T-cell (primary cell): ENCODE measurements around the gene CRYBB1. TPM values are rescaled to one million over a fixed set of nuclear protein-coding genes. Genes with fewer than 3 reads are reported as not detected.

Source experiments
- ATAC-seq, 4 experiments: fragments of 200-7000 bp in 3 of 4; fragments of 150-1000 bp in 1 of 4; cut with Tn5 transposase; replicated peaks in 1 of 4; 1 replicate in 3 of 4; 2 replicates in 1 of 4; pipeline ENCODE4 v1.10.0; 2021; ENCODE audit warnings: moderate library complexity in 3 of 4, mild to moderate bottlenecking in 2 of 4, moderate number of reproducible peaks in 1 of 4
- CTCF ChIA-PET, 2 donors: fragments of 300-600 bp; sonication (Branson Sonifier 250); formaldehyde crosslinking; loops; one replicate each; lab custom pipeline; 2022; ENCODE audit warnings: antibody characterized with exemption in 2 of 2; lab: Charles Lee
- POLR2A ChIA-PET, 2 donors: fragments of 300-600 bp; sonication (Branson Sonifier 250); formaldehyde crosslinking; loops; one replicate each; lab custom pipeline; 2022; ENCODE audit warnings: antibody characterized with exemption in 2 of 2; lab: Charles Lee
- DNase-seq, 35 experiments: peaks; one replicate each; pipeline versions ENCODE4 v3.0.0 to v3.0.0-alpha.2; 2013 to 2023
- H3K27ac ChIP-seq: one replicate; pipeline ENCODE4 v1.5.1; 2013; ENCODE audit warnings: low read length
- H3K27me3 ChIP-seq, 2 experiments: replicated peaks in 1 of 2; 1 replicate in 1 of 2; 2 replicates in 1 of 2; pipeline versions ENCODE4 v1.6.1 to v1.7.0; 2013; ENCODE audit warnings: low read length in 1 of 2, mixed read lengths in 1 of 2; ENCODE audit not compliant: control insufficient read depth in 2 of 2, insufficient read depth in 2 of 2; ENCODE audit errors: extremely low read depth in 1 of 2
- H3K36me3 ChIP-seq, 2 donors: 1 replicate in 1 of 2; 2 replicates in 1 of 2; pipeline versions ENCODE4 v1.6.1 to v1.7.0; 2013; ENCODE audit warnings: low read length in 1 of 2; ENCODE audit not compliant: control insufficient read depth in 2 of 2, insufficient read depth in 1 of 2; ENCODE audit errors: extremely low read depth in 1 of 2
- H3K4me1 ChIP-seq, 2 experiments: 1 replicate in 1 of 2; 2 replicates in 1 of 2; pipeline versions ENCODE4 v1.6.1 to v1.7.0; 2013; ENCODE audit warnings: low read length in 2 of 2, mixed read lengths in 1 of 2; ENCODE audit not compliant: insufficient read depth in 2 of 2, control insufficient read depth in 1 of 2; ENCODE audit errors: extremely low read depth in 1 of 2
- H3K4me3 ChIP-seq, 2 donors: 1 replicate in 1 of 2; 2 replicates in 1 of 2; pipeline versions ENCODE4 v1.5.1 to v1.7.0; 2013; ENCODE audit warnings: mild to moderate bottlenecking in 2 of 2, low read length in 1 of 2, moderate library complexity in 1 of 2; ENCODE audit not compliant: control insufficient read depth in 1 of 2; ENCODE audit errors: extremely low read depth in 1 of 2
- H3K9me3 ChIP-seq: 2 replicates; pipeline ENCODE4 v1.7.0; 2013
- H3K27ac Mint-ChIP-seq, 2 donors: one replicate each; pipeline ENCODE4 v1.8.0; 2020 to 2021; ENCODE audit warnings: mild to moderate bottlenecking in 2 of 2, mixed read lengths in 2 of 2
- H3K27me3 Mint-ChIP-seq, 2 donors: one replicate each; pipeline ENCODE4 v1.8.0; 2021 to 2022; ENCODE audit warnings: mixed read lengths in 2 of 2
- H3K36me3 Mint-ChIP-seq: one replicate; pipeline ENCODE4 v1.8.0; 2021; ENCODE audit warnings: mixed read lengths
- H3K4me1 Mint-ChIP-seq, 3 donors: one replicate each; pipeline ENCODE4 v1.8.0; 2020 to 2022; ENCODE audit warnings: mixed read lengths in 3 of 3, mild to moderate bottlenecking in 1 of 3
- H3K4me3 Mint-ChIP-seq, 3 donors: one replicate each; pipeline ENCODE4 v1.8.0; 2020 to 2022; ENCODE audit warnings: mild to moderate bottlenecking in 3 of 3, mixed read lengths in 3 of 3, moderate library complexity in 3 of 3
- H3K9me3 Mint-ChIP-seq, 3 donors: one replicate each; pipeline ENCODE4 v1.8.0; 2020 to 2022; ENCODE audit warnings: mixed read lengths in 3 of 3
- WGBS: methylation state at CpG from one replicate; pipeline ENCODE4 v1.1.5; 2013; ENCODE audit warnings: missing lambda C conversion rate; ENCODE audit not compliant: insufficient coverage; 5-methylcytosine and 5-hydroxymethylcytosine counted together
- total RNA-seq, 35 experiments: library from RNA in 6 of 35; stranded (reverse) in 6 of 35; fragments of 120-200 nt in 1 of 35; gene quantifications; one replicate each; pipeline versions ENCODE4 v1.2.1 to v1.2.4 and lab custom pipeline; 2013 to 2026

CRYBB1 gene
- total RNA-seq, 5 donors from 2014 or later (not counting 1 experiment from before 2014, with no cell fraction given), result not detected

- POLR2A ChIA-PET, result no interaction called here
- H3K27ac Mint-ChIP-seq, result no peak overlapping the region
- H3K4me3 Mint-ChIP-seq, result no peak overlapping the region
Observed at GRCh38 chr22:26608129-26608528, 9.7 kb downstream of the CRYBB1 start.

DNA sequence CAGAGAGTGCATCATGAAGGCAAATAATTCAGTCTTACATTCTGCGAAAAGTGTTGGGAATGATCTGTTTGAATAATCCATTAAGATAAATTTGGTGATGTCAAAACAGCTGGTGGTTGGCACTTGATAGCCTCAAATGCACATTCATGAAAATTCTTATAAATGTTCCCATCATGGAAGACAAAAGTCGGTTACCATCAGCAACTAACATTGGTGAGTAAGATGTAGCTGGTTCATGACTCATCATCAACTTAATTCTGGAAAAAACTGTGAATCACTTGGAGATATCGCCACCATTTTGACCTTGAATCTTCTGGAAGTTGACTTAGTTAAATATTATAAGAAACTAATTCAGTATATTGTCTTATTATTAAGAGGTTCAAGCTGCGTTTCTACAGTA lies 11.2 kb downstream of the CRYBB1 start:
- H3K36me3 ChIP-seq, result no peaks in the 10 kb centered on the region
- no peaks in the 10 kb centered on the region for H3K36me3 Mint-ChIP-seq
- DNase-seq (no peak), ATAC-seq (no peak)
- H3K4me3 Mint-ChIP-seq, result no peak overlapping the region
- H3K4me1 Mint-ChIP-seq, result peaks cover 15 to 26% (median 19%) of the 10 kb centered on the region in 3 donors
- no peaks in the 10 kb centered on the region for H3K9me3 Mint-ChIP-seq
- WGBS, result no CpG with 5 or more reads among the region's 4 CpGs
- H3K27ac Mint-ChIP-seq, result no peak overlapping the region
- H3K9me3 ChIP-seq, result no peaks in the 10 kb centered on the region
- POLR2A ChIA-PET, result interaction anchor here in 1 of 2 donors (0.5 kb wide), 1 partner anchor 183 kb away, joined by 4 read pairs; no protein-coding TSS in a partner anchor
- H3K4me1 ChIP-seq, result peaks cover 0 to 27% of the 10 kb centered on the region in 2 experiments
- H3K27ac ChIP-seq, result no peak overlapping the region
- H3K4me3 ChIP-seq, result no peak overlapping the region
- CTCF ChIA-PET, result no interaction called here
- no peaks in the 10 kb centered on the region for H3K27me3 Mint-ChIP-seq
- no peaks in the 10 kb centered on the region for H3K27me3 ChIP-seq

More at GRCh38 chr22:26608129-26608528, 9.7 kb downstream of the CRYBB1 start:
- Mint-ChIP-seq H3K36me3 (no peaks in the 10 kb centered on the region), H3K27me3 (peaks cover 0 to 5% of the 10 kb centered on the region in 2 donors), H3K4me1 (peaks cover 15 to 29% (median 19%) of the 10 kb centered on the region in 3 donors), H3K9me3 (no peaks in the 10 kb centered on the region)
- Histone ChIP-seq H3K36me3 (no peaks in the 10 kb centered on the region), H3K9me3 (no peaks in the 10 kb centered on the region), H3K27me3 (peaks cover 0 to 3% of the 10 kb centered on the region in 2 experiments), H3K27ac (no peak overlapping the region), H3K4me1 (peaks cover 0 to 27% of the 10 kb centered on the region in 2 experiments), H3K4me3 (no peak overlapping the region)
- ATAC-seq (no peak), DNase-seq (no peak)
- WGBS, result no CpG with 5 or more reads among the region's 2 CpGs
- CTCF ChIA-PET, result interaction anchor here (0.5 to 0.6 kb wide), 2 partner anchors 59 to 223 kb away, joined by 4 to 7 read pairs; no protein-coding TSS in a partner anchor

GRCh38 chr22:26604368-26604767 lies 13.5 kb downstream of the CRYBB1 start:
- no peaks in the 10 kb centered on the region for H3K9me3 Mint-ChIP-seq
- ChIA-PET POLR2A (no interaction called here), CTCF (no interaction called here)
- H3K27ac Mint-ChIP-seq, result no peak overlapping the region
- Histone ChIP-seq H3K4me3 (no peak overlapping the region), H3K27me3 (no peaks in the 10 kb centered on the region), H3K9me3 (no peaks in the 10 kb centered on the region), H3K4me1 (peaks cover 0 to 14% of the 10 kb centered on the region in 2 experiments), H3K36me3 (no peaks in the 10 kb centered on the region), H3K27ac (no peak overlapping the region)
- H3K27me3 Mint-ChIP-seq, result no peaks in the 10 kb centered on the region
- ATAC-seq (no peak), DNase-seq (no peak)
- WGBS, result no CpG with 5 or more reads among the region's 1 CpG
- H3K4me1 Mint-ChIP-seq, result peaks cover 2 to 11% (median 11%) of the 10 kb centered on the region in 3 donors
- no peak overlapping the region for H3K4me3 Mint-ChIP-seq
- H3K36me3 Mint-ChIP-seq, result no peaks in the 10 kb centered on the region

DNA sequence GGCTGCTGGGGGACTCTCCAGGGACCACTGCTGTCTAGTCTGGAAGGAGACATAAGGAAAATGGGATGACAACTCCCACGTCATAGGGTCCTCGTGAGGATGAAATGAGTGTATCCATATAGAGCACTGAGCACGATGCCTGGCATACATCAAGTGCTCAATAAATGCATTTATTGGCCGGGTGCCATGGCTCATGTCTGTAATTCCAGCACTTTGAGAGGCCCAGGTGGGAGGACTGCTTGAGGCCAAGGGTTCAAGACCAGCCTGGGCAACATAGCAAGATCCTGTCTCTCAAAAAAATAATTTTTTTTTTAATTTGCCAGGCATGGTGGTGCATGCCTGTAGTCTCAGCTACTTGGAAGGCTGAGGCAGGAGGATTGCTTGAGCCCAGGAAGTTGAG lies 15.7 kb downstream of the CRYBB1 start:
- Histone ChIP-seq H3K36me3 (no peaks in the 10 kb centered on the region), H3K9me3 (no peaks in the 10 kb centered on the region), H3K27me3 (no peaks in the 10 kb centered on the region), H3K4me1 (peaks cover 0 to 32% of the 10 kb centered on the region in 2 experiments), H3K4me3 (no peak overlapping the region), H3K27ac (no peak overlapping the region)
- Mint-ChIP-seq H3K4me3 (no peak overlapping the region), H3K4me1 (peaks cover 13 to 25% (median 20%) of the 10 kb centered on the region in 3 donors), H3K27me3 (no peaks in the 10 kb centered on the region), H3K36me3 (no peaks in the 10 kb centered on the region), H3K9me3 (no peaks in the 10 kb centered on the region), H3K27ac (no peak overlapping the region)
- 96% methylated on average over 4 of the region's 4 CpGs for WGBS
- no peak for DNase-seq
- POLR2A ChIA-PET, result interaction anchor here in 1 of 2 donors (0.6 kb wide), 1 partner anchor 25 kb away, joined by 5 read pairs; no protein-coding TSS in a partner anchor
- no peak for ATAC-seq
- CTCF ChIA-PET, result no interaction called here

- H3K27ac Mint-ChIP-seq, result no peak overlapping the region
- H3K36me3 Mint-ChIP-seq, result no peaks in the 10 kb centered on the region
- ATAC-seq (no peak), DNase-seq (no peak)
- H3K27me3 ChIP-seq, result no peaks in the 10 kb centered on the region
- POLR2A ChIA-PET, result interaction anchor here in 1 of 2 donors (0.6 kb wide), 1 partner anchor 25 kb away, joined by 5 read pairs; no protein-coding TSS in a partner anchor
- H3K4me1 Mint-ChIP-seq, result peaks cover 17 to 26% (median 24%) of the 10 kb centered on the region in 3 donors
- no peaks in the 10 kb centered on the region for H3K36me3 ChIP-seq
- H3K9me3 ChIP-seq, result no peaks in the 10 kb centered on the region
- H3K9me3 Mint-ChIP-seq, result no peaks in the 10 kb centered on the region
- H3K27ac ChIP-seq, result no peak overlapping the region
- 97% methylated on average over 11 of the region's 12 CpGs for WGBS
- H3K27me3 Mint-ChIP-seq, result no peaks in the 10 kb centered on the region
- H3K4me3 ChIP-seq, result no peak overlapping the region
- CTCF ChIA-PET, result no interaction called here
- H3K4me1 ChIP-seq, result peaks cover 0 to 36% of the 10 kb centered on the region in 2 experiments
- no peak overlapping the region for H3K4me3 Mint-ChIP-seq
Observed at GRCh38 chr22:26601726-26602125, 16.1 kb downstream of the CRYBB1 start.

GRCh38 chr22:26599505-26599904 lies 18.3 kb downstream of the CRYBB1 start:
- no peak overlapping the region for H3K27ac ChIP-seq

More at GRCh38 chr22:26599505-26599904, 18.3 kb downstream of the CRYBB1 start:
- Histone ChIP-seq H3K4me3 (no peak overlapping the region), H3K9me3 (no peaks in the 10 kb centered on the region), H3K27me3 (no peaks in the 10 kb centered on the region), H3K4me1 (peaks cover 0 to 49% of the 10 kb centered on the region in 2 experiments), H3K36me3 (no peaks in the 10 kb centered on the region)
- CTCF ChIA-PET, result no interaction called here
- Mint-ChIP-seq H3K4me3 (no peak overlapping the region), H3K9me3 (no peaks in the 10 kb centered on the region), H3K4me1 (peaks cover 24 to 31% (median 26%) of the 10 kb centered on the region in 3 donors), H3K27ac (no peak overlapping the region), H3K27me3 (no peaks in the 10 kb centered on the region), H3K36me3 (no peaks in the 10 kb centered on the region)
- 90% methylated on average over 10 of the region's 11 CpGs for WGBS
- DNase-seq, result no peak
- POLR2A ChIA-PET, result no interaction called here
- ATAC-seq, result no peak
